HG02798 (cell line): ENCODE results near the gene EHBP1L1.

Experiments used
- ATAC-seq: cut with Tn5 transposase; IDR thresholded peaks from one replicate; pipeline ENCODE4 v1.9.1; 2021; ENCODE audit warnings: mild to moderate bottlenecking; ENCODE audit not compliant: unreplicated experiment, poor library complexity

EHBP1L1 gene

GRCh38 chr11:65591939-65592857 is 16.3 kb downstream of the EHBP1L1 start:
- no peak for ATAC-seq

GRCh38 chr11:65592858-65593517 is 17.1 kb downstream of the EHBP1L1 start:
- no peak for ATAC-seq

- no peak for ATAC-seq
Measured at GRCh38 chr11:65593518-65594414, 17.9 kb downstream of the EHBP1L1 start.

- ATAC-seq, result no peak
Measured at GRCh38 chr11:65595131-65595530, 19.3 kb downstream of the EHBP1L1 start.

- ATAC-seq, result no peak
Measured at GRCh38 chr11:65595543-65596281, 19.9 kb downstream of the EHBP1L1 start, which contains the start of gene KCNK7. Gene KCNK7 (minus strand): TSS chr11:65595800. CDS start chr11:65595772, 28 bp downstream.

GRCh38 chr11:65596520-65596919 is 20.7 kb downstream of the EHBP1L1 start:
- no peak for ATAC-seq

GRCh38 chr11:65598258-65598699 is 22.4 kb downstream of the EHBP1L1 start:
- no peak for ATAC-seq

- ATAC-seq, result no peak
Measured at GRCh38 chr11:65599216-65599954, 23.5 kb downstream of the EHBP1L1 start.

- ATAC-seq, result no peak
Measured at GRCh38 chr11:65599955-65600246, 24.0 kb downstream of the EHBP1L1 start.

GRCh38 chr11:65604258-65604657 is 28.4 kb downstream of the EHBP1L1 start:
- ATAC-seq, result no peak

- no peak for ATAC-seq
Measured at GRCh38 chr11:65606876-65607613, 31.2 kb downstream of the EHBP1L1 start.

GRCh38 chr11:65607614-65608426 is 32.0 kb downstream of the EHBP1L1 start:
- no peak for ATAC-seq

- ATAC-seq, result no peak
Measured at GRCh38 chr11:65609229-65609628, 33.4 kb downstream of the EHBP1L1 start.

- ATAC-seq, result no peak
Measured at GRCh38 chr11:65609665-65610064, 33.8 kb downstream of the EHBP1L1 start.

- no peak for ATAC-seq
Measured at GRCh38 chr11:65610404-65610803, 34.6 kb downstream of the EHBP1L1 start.

GRCh38 chr11:65611028-65611757 is 35.3 kb downstream of the EHBP1L1 start:
- no peak for ATAC-seq
